ENCODE data around the gene VWA3B.

GRCh38 chr2:98335271-98335670, 248.3 kb downstream of the VWA3B start:
- no peak for TF ChIP-seq CTCF (IDR thresholded peaks at IDR 0.05)
- TF ChIP-seq POLR2A (IDR thresholded peaks at IDR 0.05), result no peak
- TF ChIP-seq EP300 (IDR thresholded peaks at IDR 0.05), result no peak
